BLaER1 treated with 17β-estradiol and CSF1 and Interleukin-3, amounts not matched to agents 10 nM and 100 nM (cell line): ENCODE measurements around the gene STK17A.

ENCODE experiments used
- H3K27ac ChIP-seq, 11 experiments: shearing (Covaris generic); formaldehyde crosslinking; 2 replicates each; pipeline ENCODE4 v1.8.1; 2022
- H3K27me3 ChIP-seq, 11 experiments: shearing (Covaris generic); formaldehyde crosslinking; 2 replicates each; pipeline ENCODE4 v1.8.1; 2022
- H3K36me3 ChIP-seq, 11 experiments: shearing (Covaris generic); formaldehyde crosslinking; 2 replicates each; pipeline ENCODE4 v1.8.1; 2022
- H3K4me1 ChIP-seq, 10 experiments: shearing (Covaris generic); formaldehyde crosslinking; 2 replicates each; pipeline ENCODE4 v1.8.1; 2022
- H3K4me2 ChIP-seq, 11 experiments: shearing (Covaris generic); formaldehyde crosslinking; 2 replicates each; pipeline ENCODE4 v1.8.1; 2022
- H3K4me3 ChIP-seq, 10 experiments: shearing (Covaris generic); formaldehyde crosslinking; 2 replicates each; pipeline ENCODE4 v1.8.1; 2022
- H3K9ac ChIP-seq, 11 experiments: shearing (Covaris generic); formaldehyde crosslinking; 2 replicates each; pipeline ENCODE4 v1.8.1; 2022
- H3K9me3 ChIP-seq, 11 experiments: shearing (Covaris generic); formaldehyde crosslinking; replicated peaks in 1 of 11; 2 replicates each; pipeline ENCODE4 v1.8.1; 2022
- H4K20me1 ChIP-seq, 11 experiments: shearing (Covaris generic); formaldehyde crosslinking; 2 replicates each; pipeline ENCODE4 v1.8.1; 2022
- Cebpa-rat ChIP-seq, 11 experiments: shearing (Covaris generic); IDR thresholded peaks; 2 replicates each; pipeline ENCODE4 v1.8.1; 2022

STK17A gene

GRCh38 chr7:43655584-43655983 lies 72.7 kb downstream of the STK17A start:
- no peak overlapping the region for H3K4me2 ChIP-seq
- H3K4me3 ChIP-seq: no peak overlapping the region
- peaks cover 0 to 30% (median 8%) of the 10 kb centered on the region in 11 experiments; a peak in 12 of 22 replicates for H4K20me1 ChIP-seq
- peaks cover 18 to 45% (median 30%) of the 10 kb centered on the region in 10 experiments for H3K4me1 ChIP-seq
- no peak overlapping the region for H3K27ac ChIP-seq
- H3K36me3 ChIP-seq: peaks cover 16 to 68% (median 37%) of the 10 kb centered on the region in 11 experiments; a peak in 21 of 22 replicates
- H3K9me3 ChIP-seq: peaks cover 0 to 23% (median 14%) of the 10 kb centered on the region in 11 experiments; a peak in 14 of 22 replicates
- no peak for TF ChIP-seq Cebpa-rat (IDR thresholded peaks at IDR 0.05)
- H3K9ac ChIP-seq: no peak overlapping the region
- no peaks in the 10 kb centered on the region for H3K27me3 ChIP-seq

GRCh38 chr7:43656997-43657396 lies 74.1 kb downstream of the STK17A start:
- Histone ChIP-seq H3K36me3 (peaks cover 18 to 71% (median 38%) of the 10 kb centered on the region in 11 experiments; a peak in 21 of 22 replicates), H3K4me3 (no peak overlapping the region), H3K4me1 (peaks cover 4 to 30% (median 16%) of the 10 kb centered on the region in 10 experiments; a peak in 18 of 20 replicates), H3K9ac (no peak overlapping the region), H4K20me1 (peaks cover 0 to 16% (median 2%) of the 10 kb centered on the region in 11 experiments; a peak in 10 of 22 replicates), H3K27ac (no peak overlapping the region), H3K9me3 (peaks cover 0 to 23% (median 15%) of the 10 kb centered on the region in 11 experiments; a peak in 14 of 22 replicates), H3K4me2 (no peak overlapping the region), H3K27me3 (no peaks in the 10 kb centered on the region)
- TF ChIP-seq Cebpa-rat (IDR thresholded peaks at IDR 0.05): no peak

GRCh38 chr7:43658718-43659548 lies 76.0 kb downstream of the STK17A start:
- peaks cover 0 to 12% (median 0%) of the 10 kb centered on the region in 11 experiments; a peak in 5 of 22 replicates for H4K20me1 ChIP-seq
- H3K27me3 ChIP-seq: no peaks in the 10 kb centered on the region
- peaks cover 0 to 16% (median 7%) of the 10 kb centered on the region in 10 experiments; a peak in 12 of 20 replicates for H3K4me1 ChIP-seq
- no peak overlapping the region for H3K4me3 ChIP-seq
- no peak for TF ChIP-seq Cebpa-rat (IDR thresholded peaks at IDR 0.05)
- peaks cover 0 to 30% (median 24%) of the 10 kb centered on the region in 11 experiments; a peak in 15 of 22 replicates for H3K9me3 ChIP-seq
- peaks cover 30 to 76% (median 46%) of the 10 kb centered on the region in 11 experiments for H3K36me3 ChIP-seq
- H3K4me2 ChIP-seq: peak overlapping the region in 4 of 11 experiments; percentile 4 to 29 (median 18); a peak in 4 of 22 replicates
- no peak overlapping the region for H3K9ac ChIP-seq
- H3K27ac ChIP-seq: 0 out of 22 replicates have a peak overlapping the region, but pooled peaks of 1 of the 11 experiments have one; percentile 22

- peaks cover 0 to 12% (median 0%) of the 10 kb centered on the region in 11 experiments; a peak in 3 of 22 replicates for H4K20me1 ChIP-seq
- peak overlapping the region in 1 of 11 experiments; percentile 29; a peak in 1 of 22 replicates for H3K4me2 ChIP-seq
- H3K9me3 ChIP-seq: peaks cover 0 to 31% (median 24%) of the 10 kb centered on the region in 11 experiments; a peak in 15 of 22 replicates
- H3K36me3 ChIP-seq: peaks cover 31 to 74% (median 47%) of the 10 kb centered on the region in 11 experiments
- H3K27ac ChIP-seq: no peak overlapping the region
- no peak for TF ChIP-seq Cebpa-rat (IDR thresholded peaks at IDR 0.05)
- no peak overlapping the region for H3K4me3 ChIP-seq
- H3K9ac ChIP-seq: no peak overlapping the region
- H3K4me1 ChIP-seq: peaks cover 0 to 14% (median 6%) of the 10 kb centered on the region in 10 experiments; a peak in 7 of 20 replicates
- no peaks in the 10 kb centered on the region for H3K27me3 ChIP-seq
These were observed 76.6 kb downstream of the STK17A start for GRCh38 chr7:43659549-43659896.

- no peak overlapping the region for H3K4me2 ChIP-seq
These were observed 77.2 kb downstream of the STK17A start for GRCh38 chr7:43660141-43660540.

GRCh38 chr7:43664681-43665080 lies 81.8 kb downstream of the STK17A start:
- H3K4me3 ChIP-seq: no peak overlapping the region
- no peak overlapping the region for H3K4me2 ChIP-seq
- H3K4me1 ChIP-seq: peaks cover 0 to 2% (median 0%) of the 10 kb centered on the region in 10 experiments; a peak in 2 of 20 replicates
- no peaks in the 10 kb centered on the region for H3K27me3 ChIP-seq
- peaks cover 25 to 70% (median 54%) of the 10 kb centered on the region in 11 experiments for H3K36me3 ChIP-seq
- peaks cover 0 to 15% (median 0%) of the 10 kb centered on the region in 11 experiments; a peak in 3 of 22 replicates for H4K20me1 ChIP-seq
- H3K9ac ChIP-seq: no peak overlapping the region
- no peak overlapping the region for H3K27ac ChIP-seq
- TF ChIP-seq Cebpa-rat (IDR thresholded peaks at IDR 0.05): no peak
- peaks cover 41 to 65% (median 57%) of the 10 kb centered on the region in 11 experiments for H3K9me3 ChIP-seq

More at GRCh38 chr7:43660141-43660540, 77.2 kb downstream of the STK17A start:
- H3K4me1 ChIP-seq: peaks cover 0 to 14% (median 6%) of the 10 kb centered on the region in 10 experiments; a peak in 7 of 20 replicates
- no peak overlapping the region for H3K27ac ChIP-seq
- peaks cover 0 to 30% (median 22%) of the 10 kb centered on the region in 11 experiments; a peak in 15 of 22 replicates for H3K9me3 ChIP-seq
- TF ChIP-seq Cebpa-rat (IDR thresholded peaks at IDR 0.05): no peak
- H3K4me3 ChIP-seq: no peak overlapping the region
- H3K9ac ChIP-seq: no peak overlapping the region
- H4K20me1 ChIP-seq: peaks cover 0 to 14% (median 0%) of the 10 kb centered on the region in 11 experiments; a peak in 3 of 22 replicates
- peaks cover 31 to 71% (median 50%) of the 10 kb centered on the region in 11 experiments for H3K36me3 ChIP-seq
- no peaks in the 10 kb centered on the region for H3K27me3 ChIP-seq

GRCh38 chr7:43666938-43667337 lies 84.0 kb downstream of the STK17A start:
- H4K20me1 ChIP-seq: peaks cover 0 to 7% (median 0%) of the 10 kb centered on the region in 11 experiments; a peak in 1 of 22 replicates
- no peak for TF ChIP-seq Cebpa-rat (IDR thresholded peaks at IDR 0.05)
- no peaks in the 10 kb centered on the region for H3K27me3 ChIP-seq
- no peak overlapping the region for H3K4me3 ChIP-seq
- H3K36me3 ChIP-seq: peaks cover 28 to 90% (median 68%) of the 10 kb centered on the region in 11 experiments
- peaks cover 62 to 83% (median 79%) of the 10 kb centered on the region in 11 experiments for H3K9me3 ChIP-seq
- H3K9ac ChIP-seq: no peak overlapping the region
- no peak overlapping the region for H3K4me2 ChIP-seq
- H3K27ac ChIP-seq: no peak overlapping the region
- H3K4me1 ChIP-seq: no peaks in the 10 kb centered on the region; a peak in 1 of 20 replicates

- peaks cover 21 to 89% (median 63%) of the 10 kb centered on the region in 11 experiments for H3K36me3 ChIP-seq
- H4K20me1 ChIP-seq: peaks cover 0 to 7% (median 0%) of the 10 kb centered on the region in 11 experiments; a peak in 1 of 22 replicates
- peaks cover 73 to 90% (median 83%) of the 10 kb centered on the region in 11 experiments for H3K9me3 ChIP-seq
- no peak for TF ChIP-seq Cebpa-rat (IDR thresholded peaks at IDR 0.05)
- no peaks in the 10 kb centered on the region; a peak in 1 of 20 replicates for H3K4me1 ChIP-seq
- H3K9ac ChIP-seq: no peak overlapping the region
- H3K4me2 ChIP-seq: no peak overlapping the region
- no peak overlapping the region for H3K4me3 ChIP-seq
- H3K27me3 ChIP-seq: no peaks in the 10 kb centered on the region
- H3K27ac ChIP-seq: no peak overlapping the region
These were observed 85.1 kb downstream of the STK17A start for GRCh38 chr7:43668035-43668434.
